Osteoblast (primary cell): Measurements from ENCODE around the gene GALR3. TPM values are rescaled to one million over a fixed set of nuclear protein-coding genes. Genes with fewer than 3 reads are reported as not detected.
A peak's percentile ranks its signal among the peaks of the same experiment; 100 is the strongest.

Experiments
- DNase-seq: peaks from one replicate; pipeline ENCODE4 v3.0.0; 2011; ENCODE audit warnings: low spot score, mixed read lengths; ENCODE audit not compliant: insufficient read length; ENCODE audit errors: missing footprints
- H2AFZ ChIP-seq: 2 replicates; pipeline ENCODE4 v1.6.0; 2011; ENCODE audit warnings: mild to moderate bottlenecking, low read length
- H3K27ac ChIP-seq: 2 replicates; pipeline ENCODE4 v1.5.1; 2011; ENCODE audit warnings: mild to moderate bottlenecking, low read depth, low read length, moderate library complexity
- H3K27me3 ChIP-seq: 2 replicates; pipeline ENCODE4 v1.6.0; 2012; ENCODE audit warnings: mild to moderate bottlenecking, control low read depth, inconsistent platforms, low read length, moderate library complexity; ENCODE audit not compliant: insufficient read depth
- H3K36me3 ChIP-seq: 2 replicates; pipeline ENCODE4 v1.5.1; 2011; ENCODE audit warnings: mild to moderate bottlenecking, low read length, control low read depth, moderate library complexity; ENCODE audit not compliant: insufficient read depth
- H3K4me1 ChIP-seq: 2 replicates; pipeline ENCODE4 v1.5.1; 2011; ENCODE audit warnings: mild to moderate bottlenecking, low read length, control low read depth, moderate library complexity; ENCODE audit not compliant: insufficient read depth
- H3K4me2 ChIP-seq: 2 replicates; pipeline ENCODE4 v1.6.0; 2011; ENCODE audit warnings: mild to moderate bottlenecking, low read length; ENCODE audit not compliant: insufficient read depth
- H3K4me3 ChIP-seq: fragments of 200-600 bp; sonication (generic); 3 replicates; pipeline ENCODE4 v1.5.1; 2012; ENCODE audit warnings: mild to moderate bottlenecking, low read length, inconsistent platforms; ENCODE audit not compliant: insufficient read depth
- H3K79me2 ChIP-seq: 2 replicates; pipeline ENCODE4 v1.6.0; 2012; ENCODE audit warnings: mild to moderate bottlenecking, low read length, control low read depth, inconsistent platforms; ENCODE audit not compliant: insufficient read depth
- H3K9me3 ChIP-seq: 2 replicates; pipeline ENCODE4 v1.5.1; 2011; ENCODE audit warnings: low read depth, low read length, control low read depth
- H4K20me1 ChIP-seq: 2 replicates; pipeline ENCODE4 v1.6.0; 2012; ENCODE audit warnings: mild to moderate bottlenecking, low read length, control low read depth; ENCODE audit not compliant: insufficient read depth
- CTCF ChIP-seq: IDR thresholded peaks from 2 replicates; pipeline ENCODE4 v1.5.1; 2011; ENCODE audit warnings: mild to moderate bottlenecking, low read depth, low read length, moderate library complexity; ENCODE audit errors: extremely low read depth
- total RNA-seq: library from RNA; depleted of rRNA; stranded (reverse); fragments of >200 nt; gene quantifications from 2 replicates; pipeline ENCODE4 v1.2.3, GENCODE V29; 2012

Gene GALR3
- total RNA-seq, 1 donor: not detected

DNA sequence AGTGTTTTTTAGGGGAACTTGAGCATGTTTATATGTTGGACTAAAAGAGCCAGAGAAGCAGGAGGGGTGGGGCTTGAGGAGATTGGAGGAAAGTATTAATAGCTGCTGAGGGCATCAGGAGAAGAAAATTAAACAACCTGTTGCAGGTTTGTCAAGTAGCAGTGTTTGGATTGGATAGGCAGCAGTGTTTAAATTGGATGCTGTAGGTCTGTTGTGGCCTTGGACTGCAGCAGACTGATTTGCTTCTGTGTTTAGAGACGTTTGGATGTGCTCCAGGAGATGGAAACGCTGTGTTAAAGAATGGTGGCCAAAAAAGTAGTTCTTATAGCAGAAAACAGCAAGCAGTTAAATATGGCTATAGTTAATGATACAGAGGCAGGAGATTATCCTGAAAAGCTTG is 31.8 kb downstream of the GALR3 start:
- TF ChIP-seq CTCF: no peak
- peaks cover 74% of the 10 kb centered on the region for H3K36me3 ChIP-seq
- no peaks in the 10 kb centered on the region for H3K9me3 ChIP-seq
- H3K4me2 ChIP-seq: no peak overlapping the region
- no peak for DNase-seq
- H3K79me2 ChIP-seq: peaks cover 59% of the 10 kb centered on the region
- no peak overlapping the region for H2AFZ ChIP-seq
- H3K4me3 ChIP-seq: no peak overlapping the region
- no peaks in the 10 kb centered on the region for H3K27me3 ChIP-seq
- peaks cover 17% of the 10 kb centered on the region for H4K20me1 ChIP-seq
- peaks cover 6% of the 10 kb centered on the region for H3K4me1 ChIP-seq
- H3K27ac ChIP-seq: no peak overlapping the region

GRCh38 chr22:37855462-37855861 is 32.3 kb downstream of the GALR3 start:
- no peak overlapping the region for H2AFZ ChIP-seq
- peaks cover 1% of the 10 kb centered on the region for H3K4me1 ChIP-seq
- H3K4me3 ChIP-seq: no peak overlapping the region
- H4K20me1 ChIP-seq: peaks cover 17% of the 10 kb centered on the region
- peaks cover 54% of the 10 kb centered on the region for H3K79me2 ChIP-seq
- H3K9me3 ChIP-seq: no peaks in the 10 kb centered on the region
- H3K27me3 ChIP-seq: no peaks in the 10 kb centered on the region
- TF ChIP-seq CTCF: no peak
- no peak overlapping the region for H3K4me2 ChIP-seq
- H3K27ac ChIP-seq: no peak overlapping the region
- peaks cover 77% of the 10 kb centered on the region for H3K36me3 ChIP-seq
- DNase-seq: no peak

GRCh38 chr22:37860796-37861421 is 37.7 kb downstream of the GALR3 start:
- DNase-seq: no peak
- Histone ChIP-seq H3K27ac (no peak overlapping the region), H3K27me3 (no peaks in the 10 kb centered on the region), H3K9me3 (no peaks in the 10 kb centered on the region), H4K20me1 (peaks cover 14% of the 10 kb centered on the region), H3K36me3 (peaks cover 78% of the 10 kb centered on the region), H2AFZ (no peak overlapping the region), H3K4me3 (no peak overlapping the region), H3K4me2 (no peak overlapping the region), H3K4me1 (peaks cover 4% of the 10 kb centered on the region), H3K79me2 (peaks cover 23% of the 10 kb centered on the region)
- TF ChIP-seq CTCF: no peak

DNA sequence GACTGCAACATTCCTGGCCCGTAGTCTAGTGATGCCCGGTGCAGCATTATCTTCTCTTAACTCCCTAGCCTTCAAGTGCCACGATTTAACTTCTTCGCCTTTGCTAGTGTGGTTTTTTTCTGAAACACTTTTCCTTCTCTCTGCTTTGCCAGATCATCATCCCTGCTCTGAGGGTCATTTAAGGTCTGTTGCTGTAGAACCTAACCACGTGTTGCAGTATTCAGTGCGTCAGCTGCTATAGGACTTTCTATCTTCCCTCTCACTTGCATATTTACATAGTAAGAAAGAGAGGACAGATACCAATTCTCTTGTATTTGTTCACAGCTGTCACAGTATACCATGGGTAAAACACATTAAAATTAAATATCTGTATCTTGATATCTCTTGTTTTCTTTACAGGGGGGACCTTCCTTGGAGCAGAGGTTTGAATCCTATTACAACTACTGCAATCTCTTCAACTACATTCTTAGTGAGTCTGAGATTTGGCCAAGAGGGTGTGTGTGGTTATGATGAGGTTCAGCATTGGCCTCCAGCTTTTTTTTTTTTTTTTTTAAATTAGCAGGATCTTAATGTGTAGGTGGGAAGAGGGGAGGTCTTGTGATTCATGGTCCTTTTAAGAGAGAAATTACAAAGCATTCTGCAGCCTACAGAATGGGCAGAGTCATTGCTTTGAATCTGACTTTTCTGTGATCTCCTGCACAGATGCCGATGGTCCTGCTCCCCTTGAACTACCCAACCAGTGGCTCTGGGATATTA is 39.6 kb downstream of the GALR3 start:
- H3K79me2 ChIP-seq: peaks cover 25% of the 10 kb centered on the region
- no peak for TF ChIP-seq CTCF
- H3K4me1 ChIP-seq: peaks cover 4% of the 10 kb centered on the region
- H3K4me2 ChIP-seq: no peak overlapping the region
- H3K36me3 ChIP-seq: peaks cover 81% of the 10 kb centered on the region
- H2AFZ ChIP-seq: no peak overlapping the region
- peaks cover 16% of the 10 kb centered on the region for H4K20me1 ChIP-seq
- H3K4me3 ChIP-seq: no peak overlapping the region
- no peak for DNase-seq
- no peaks in the 10 kb centered on the region for H3K9me3 ChIP-seq
- peak overlapping the region; percentile 28 for H3K27ac ChIP-seq
- H3K27me3 ChIP-seq: no peaks in the 10 kb centered on the region
